Measurements from ENCODE around the gene PARD3. TPM values are rescaled to one million over a fixed set of nuclear protein-coding genes. Genes with fewer than 3 reads are reported as not detected.

Gene PARD3
- total RNA-seq, 1 experiment from 2014 or later, result 57.4 TPM

- Histone ChIP-seq H3K4me2 (peak overlapping the region; percentile 57), H3K79me2 (ENCODE audit: low read depth) (peaks cover 69% of the 10 kb centered on the region), H3K27me3 (ENCODE audit: insufficient read depth, low read depth) (no peaks in the 10 kb centered on the region), H4K20me1 (ENCODE audit: insufficient read depth) (no peaks in the 10 kb centered on the region; the same call in 1 of the 2 replicates), H3K9me2 (ENCODE audit: insufficient read depth) (no peaks in the 10 kb centered on the region), H2AFZ (no peak overlapping the region), H3K9me3 (ENCODE audit: insufficient read depth, low read depth) (no peaks in the 10 kb centered on the region), H3F3A (ENCODE audit: insufficient read depth, low read depth) (peaks cover 20% of the 10 kb centered on the region), H3K36me3 (ENCODE audit: low read depth) (no peaks in the 10 kb centered on the region), H3K4me3 (no peak overlapping the region; the same call in 1 of the 2 replicates), H3K4me1 (replicated peaks; ENCODE audit: insufficient read depth) (peaks cover 55% of the 10 kb centered on the region), H3K27ac (peak overlapping the region; percentile 73)
- ChIA-PET POLR2A (ENCODE audit: unreplicated experiment) (no interaction called here), CTCF (no interaction called here)
- BruUV-seq (replicated peaks), result no TSS peak
- DNase-seq, result peak; percentile 61 to 83
- intact Hi-C loops (cut with micrococcal nuclease; ENCODE audit: unreplicated experiment), result loop anchor here (1.0 to 5.0 kb wide), 3 partner anchors 11 to 60 kb away; no protein-coding TSS in a partner anchor
- TF ChIP-seq CTCF (conservative IDR thresholded peaks at IDR 0.05) (no peak), EZH2 (IDR thresholded peaks at IDR 0.05; ENCODE audit: low read depth) (no peak)
Measured at GRCh38 chr10:34698979-34699378, 116.1 kb downstream of the PARD3 start.

DNA sequence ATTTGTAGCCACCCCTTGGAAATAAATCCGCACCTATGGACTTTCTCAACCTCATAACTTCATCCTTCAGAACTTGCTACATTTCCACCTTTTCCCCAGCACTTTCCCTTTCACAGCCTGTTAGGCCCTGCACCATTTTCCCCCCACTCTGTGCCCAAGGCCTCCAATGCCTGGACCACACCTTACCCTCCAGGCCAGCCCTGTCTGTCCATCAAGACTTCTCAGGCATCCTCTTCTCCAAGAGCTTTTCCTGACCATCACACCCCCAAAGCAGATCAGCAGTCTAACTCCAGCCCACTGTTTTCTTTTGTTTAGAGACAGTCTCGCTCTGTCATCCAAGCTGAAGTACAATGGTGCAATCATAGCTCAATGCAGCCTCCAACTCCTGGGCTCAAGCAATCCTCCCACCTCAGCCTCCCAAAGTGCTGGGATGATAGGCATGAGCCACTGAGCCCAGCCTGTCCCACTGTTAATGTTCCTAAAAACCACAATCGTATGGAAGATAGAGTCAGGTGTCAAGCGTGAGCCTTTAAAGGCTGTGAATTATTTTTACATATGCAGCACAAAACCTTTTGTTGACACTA is 116.8 kb downstream of the PARD3 start:
- POLR2A ChIA-PET (ENCODE audit: unreplicated experiment), result no interaction called here
- H3K9me3 ChIP-seq (ENCODE audit: insufficient read depth, low read depth), result no peaks in the 10 kb centered on the region
- H3K4me3 ChIP-seq, result no peak overlapping the region; the same call in 1 of the 2 replicates
- CTCF ChIA-PET, result no interaction called here
- TF ChIP-seq EZH2 (IDR thresholded peaks at IDR 0.05; ENCODE audit: low read depth), result no peak
- TF ChIP-seq CTCF (conservative IDR thresholded peaks at IDR 0.05), result no peak
- intact Hi-C loops (cut with micrococcal nuclease; ENCODE audit: unreplicated experiment), result loop anchor here (2.0 to 5.0 kb wide), 2 partner anchors 34 to 60 kb away; no protein-coding TSS in a partner anchor
- H3K9me2 ChIP-seq (ENCODE audit: insufficient read depth), result no peaks in the 10 kb centered on the region
- peaks cover 55% of the 10 kb centered on the region for H3K4me1 ChIP-seq (replicated peaks; ENCODE audit: insufficient read depth)
- peaks cover 64% of the 10 kb centered on the region for H3K79me2 ChIP-seq (ENCODE audit: low read depth)
- H3F3A ChIP-seq (ENCODE audit: insufficient read depth, low read depth), result peaks cover 17% of the 10 kb centered on the region
- H3K4me2 ChIP-seq, result peak overlapping the region; percentile 57
- DNase-seq, result no peak
- peak overlapping the region; percentile 58 for H3K27ac ChIP-seq
- BruUV-seq (replicated peaks), result no TSS peak
- no peak overlapping the region for H2AFZ ChIP-seq
- no peaks in the 10 kb centered on the region; the same call in 1 of the 2 replicates for H4K20me1 ChIP-seq (ENCODE audit: insufficient read depth)
- no peaks in the 10 kb centered on the region for H3K27me3 ChIP-seq (ENCODE audit: insufficient read depth, low read depth)
- H3K36me3 ChIP-seq (ENCODE audit: low read depth), result no peaks in the 10 kb centered on the region

- ChIA-PET POLR2A (ENCODE audit: unreplicated experiment) (no interaction called here), CTCF (interaction anchor here (0.7 kb wide), 1 partner anchor 24 kb away, joined by 3 read pairs; no protein-coding TSS in a partner anchor)
- H3K4me3 ChIP-seq, result no peak overlapping the region
- no peak for DNase-seq
- H3K27me3 ChIP-seq (ENCODE audit: insufficient read depth, low read depth), result no peaks in the 10 kb centered on the region
- peaks cover 65% of the 10 kb centered on the region for H3K79me2 ChIP-seq (ENCODE audit: low read depth)
- H3K27ac ChIP-seq, result no peak overlapping the region
- TF ChIP-seq EZH2 (IDR thresholded peaks at IDR 0.05; ENCODE audit: low read depth), result no peak
- peak overlapping the region; percentile 57 for H3K4me2 ChIP-seq
- H4K20me1 ChIP-seq (ENCODE audit: insufficient read depth), result no peaks in the 10 kb centered on the region; the same call in 1 of the 2 replicates
- intact Hi-C loops (cut with micrococcal nuclease; ENCODE audit: unreplicated experiment), result loop anchor here (2.0 to 5.0 kb wide), 2 partner anchors 35 to 61 kb away; no protein-coding TSS in a partner anchor
- H2AFZ ChIP-seq, result no peak overlapping the region
- BruUV-seq (replicated peaks), result no TSS peak
- H3K4me1 ChIP-seq (replicated peaks; ENCODE audit: insufficient read depth), result peaks cover 55% of the 10 kb centered on the region
- no peaks in the 10 kb centered on the region for H3K36me3 ChIP-seq (ENCODE audit: low read depth)
- peaks cover 17% of the 10 kb centered on the region for H3F3A ChIP-seq (ENCODE audit: insufficient read depth, low read depth)
- no peaks in the 10 kb centered on the region for H3K9me2 ChIP-seq (ENCODE audit: insufficient read depth)
- no peaks in the 10 kb centered on the region for H3K9me3 ChIP-seq (ENCODE audit: insufficient read depth, low read depth)
Measured at GRCh38 chr10:34697351-34698247, 117.5 kb downstream of the PARD3 start.
